OCI-M1 (cell line): ENCODE measurements around the gene ZDHHC16.
"Not testable (repeated sequence)": the region's sequence is repeated elsewhere in the genome, so short reads cannot be mapped to it uniquely, and the experiment has no call there.

Experiments
- DNase-seq: peaks from one replicate; lab custom pipeline; 2025; lab: John Stamatoyannopoulos, UW

Gene ZDHHC16

DNA sequence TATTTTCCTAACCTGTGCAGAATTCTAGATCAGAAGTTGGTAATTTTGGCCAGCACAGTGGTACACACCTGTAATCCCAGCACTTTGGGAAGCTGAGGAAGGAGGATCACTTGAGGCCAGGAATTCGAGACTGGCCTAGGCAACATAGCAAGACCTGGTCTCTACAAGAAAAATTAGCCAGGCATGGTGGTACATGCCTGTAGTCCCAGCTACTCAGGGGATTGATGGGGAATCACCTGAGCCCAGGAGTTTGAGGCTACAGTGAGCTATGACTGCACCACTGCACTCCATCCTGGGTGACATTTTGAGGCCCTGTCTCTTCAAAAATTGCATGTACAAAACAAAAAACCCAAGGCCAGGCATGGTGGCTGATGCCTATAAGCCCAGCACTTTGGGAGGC is 11.4 kb upstream of the ZDHHC16 start:
- DNase-seq = no peak

DNA sequence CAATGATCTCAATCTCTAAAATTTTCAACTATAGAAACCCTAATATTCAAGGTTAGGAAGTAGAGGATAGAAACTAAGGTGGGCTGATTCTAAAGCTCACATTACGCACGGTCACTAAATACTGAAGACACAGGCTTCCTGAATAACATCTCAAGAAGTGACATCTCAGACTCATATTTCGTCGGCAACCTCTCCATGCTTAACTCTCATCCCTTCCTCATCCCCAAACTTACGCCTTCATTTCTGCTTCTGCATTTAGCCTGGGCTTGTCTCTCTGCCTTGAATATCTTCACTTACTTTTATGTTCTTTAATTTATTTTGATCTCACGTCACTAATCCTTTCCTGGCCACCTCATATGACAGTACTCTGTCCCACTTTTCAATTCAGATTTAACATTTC is 10.8 kb upstream of the ZDHHC16 start:
- DNase-seq = no peak

DNA sequence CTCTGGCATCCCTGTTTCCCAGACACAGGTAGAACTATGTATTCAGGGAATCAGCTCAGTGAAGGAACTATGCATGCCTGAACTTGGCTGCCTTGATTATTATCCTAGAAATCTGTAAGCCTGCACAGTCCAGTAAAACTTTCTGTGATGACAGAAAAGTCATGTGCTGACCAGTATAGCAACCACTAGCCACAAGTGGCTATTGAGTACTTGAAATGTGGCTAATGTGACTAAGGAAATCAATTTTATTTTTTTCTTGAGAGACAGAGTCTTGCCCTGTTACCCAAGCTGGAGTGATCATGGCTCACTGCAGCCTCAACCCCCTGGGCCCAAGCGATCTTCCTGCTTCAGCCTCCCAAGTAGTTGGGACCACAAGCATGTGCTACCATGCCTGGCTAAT is 3.7 kb upstream of the ZDHHC16 start:
- no peak for DNase-seq

DNA sequence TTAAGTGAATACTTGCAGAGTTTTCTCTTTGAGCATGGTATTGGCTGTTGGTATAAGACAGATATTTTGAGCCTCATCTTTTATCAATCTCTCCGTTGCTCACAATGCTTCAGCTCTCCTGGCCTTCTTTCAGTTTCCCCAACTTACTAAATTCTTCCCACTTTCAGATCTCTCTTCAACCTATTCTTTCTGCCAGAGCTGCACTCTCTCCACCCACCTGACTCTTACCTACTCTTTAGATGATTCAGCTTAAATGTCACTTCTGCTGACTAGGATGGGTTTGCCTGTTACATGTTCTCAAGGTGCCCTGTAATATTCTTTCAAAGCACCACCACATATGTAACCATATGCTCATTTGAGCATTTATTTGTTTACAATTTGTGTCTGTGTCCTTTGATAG is 1.8 kb upstream of the ZDHHC16 start:
- DNase-seq = no peak

DNA sequence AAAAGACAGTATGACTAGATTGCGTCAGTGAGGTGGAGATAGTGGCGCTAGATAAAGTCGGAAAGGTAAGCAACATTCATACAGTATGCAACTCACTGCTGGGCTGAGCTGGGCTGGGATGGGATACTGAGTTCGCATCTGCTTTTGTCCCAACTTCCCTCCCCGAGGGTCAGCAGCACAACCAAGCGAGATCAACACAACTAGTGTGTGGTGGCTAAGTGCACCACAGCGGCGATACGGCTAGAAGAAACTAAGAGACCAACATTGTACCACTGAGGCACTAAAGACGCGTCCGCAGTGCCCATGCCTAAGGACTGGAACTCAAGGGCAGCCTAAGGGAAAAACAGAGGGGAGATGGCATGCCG is 636 bp upstream of the ZDHHC16 start:
- no peak for DNase-seq

DNA sequence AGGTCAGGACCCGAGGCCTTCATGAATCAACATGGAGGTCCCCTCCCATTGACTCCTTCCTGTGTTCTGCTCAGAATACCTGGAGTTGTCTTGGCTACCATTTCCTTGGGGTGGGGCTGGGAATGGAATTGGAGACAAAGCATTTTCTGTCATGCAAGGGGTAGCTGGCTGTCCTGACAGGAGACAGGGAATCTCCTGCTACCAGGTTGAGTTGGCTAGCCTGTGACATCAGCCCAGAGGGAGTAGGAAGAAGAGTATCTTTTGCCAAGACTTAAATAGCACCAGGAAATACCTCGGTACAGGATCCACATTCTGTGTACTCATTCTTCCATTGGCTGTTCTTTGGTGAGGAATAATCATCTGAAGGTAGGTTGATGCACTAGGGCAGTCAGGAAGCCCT is 4.9 kb downstream of the ZDHHC16 start:
- no peak for DNase-seq

DNA sequence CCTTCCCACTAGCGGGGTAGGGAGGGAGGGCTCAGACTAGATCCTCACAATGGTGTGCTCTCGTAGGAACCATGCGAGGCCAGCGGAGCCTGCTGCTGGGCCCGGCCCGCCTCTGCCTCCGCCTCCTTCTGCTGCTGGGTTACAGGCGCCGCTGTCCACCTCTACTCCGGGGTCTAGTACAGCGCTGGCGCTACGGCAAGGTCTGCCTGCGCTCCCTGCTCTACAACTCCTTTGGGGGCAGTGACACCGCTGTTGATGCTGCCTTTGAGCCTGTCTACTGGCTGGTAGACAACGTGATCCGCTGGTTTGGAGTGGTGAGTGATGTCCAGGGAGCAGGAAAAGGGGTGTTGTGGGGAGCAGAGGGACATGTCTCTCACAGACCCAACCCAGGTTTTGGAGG is 5.6 kb downstream of the ZDHHC16 start:
- no peak for DNase-seq

DNA sequence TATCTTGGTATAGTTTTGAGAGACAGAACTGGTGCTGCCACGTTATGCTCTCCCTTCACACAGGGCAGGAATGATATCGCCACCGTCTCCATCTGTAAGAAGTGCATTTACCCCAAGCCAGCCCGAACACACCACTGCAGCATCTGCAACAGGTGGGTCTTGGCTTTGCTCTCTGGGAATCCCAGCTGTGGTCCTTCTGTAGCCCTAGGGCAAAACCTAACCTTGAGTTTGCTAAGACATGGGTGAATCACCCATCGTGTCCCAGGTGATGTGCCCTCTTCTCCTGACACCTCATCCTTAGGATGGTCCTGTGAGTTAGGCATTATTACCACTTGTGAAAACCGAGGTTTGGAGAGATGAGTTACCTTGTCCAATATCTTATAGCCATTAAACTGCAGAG is 6.4 kb downstream of the ZDHHC16 start:
- DNase-seq = no peak

DNA sequence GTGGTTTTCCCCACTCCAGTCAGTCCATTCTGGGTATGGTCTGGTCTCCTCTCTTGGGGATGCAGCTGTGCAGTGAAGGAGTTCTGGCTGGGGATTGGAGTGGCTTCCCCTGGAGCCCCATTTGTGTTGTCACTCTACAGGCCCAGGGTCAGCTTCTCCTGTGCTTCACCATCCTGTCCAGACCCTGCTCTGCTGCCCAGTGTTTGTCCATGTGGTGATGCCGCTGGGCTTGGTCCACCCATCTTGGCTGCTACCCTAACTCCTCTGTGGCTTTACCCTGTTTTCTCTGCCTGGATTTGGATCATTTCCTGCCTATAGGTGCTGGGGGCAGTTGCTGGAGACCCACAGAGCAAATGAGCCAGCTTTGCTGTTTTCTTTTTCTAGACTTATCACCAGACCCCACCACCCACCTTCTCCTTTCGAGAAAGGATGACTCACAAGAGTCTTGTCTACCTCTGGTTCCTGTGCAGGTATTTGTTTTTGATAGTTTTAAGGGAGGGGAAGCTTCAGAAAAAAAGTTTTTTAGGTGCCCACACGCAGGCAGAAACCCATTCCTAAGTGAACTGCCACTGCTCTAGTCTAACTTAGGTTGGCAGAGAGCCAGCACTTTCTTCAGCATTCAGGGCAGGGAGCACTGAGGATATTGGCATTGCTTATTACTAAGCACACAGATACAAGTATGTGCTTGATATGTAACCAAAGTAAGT is 8.5 kb downstream of the ZDHHC16 start:
- peak; percentile 17 for DNase-seq

DNA sequence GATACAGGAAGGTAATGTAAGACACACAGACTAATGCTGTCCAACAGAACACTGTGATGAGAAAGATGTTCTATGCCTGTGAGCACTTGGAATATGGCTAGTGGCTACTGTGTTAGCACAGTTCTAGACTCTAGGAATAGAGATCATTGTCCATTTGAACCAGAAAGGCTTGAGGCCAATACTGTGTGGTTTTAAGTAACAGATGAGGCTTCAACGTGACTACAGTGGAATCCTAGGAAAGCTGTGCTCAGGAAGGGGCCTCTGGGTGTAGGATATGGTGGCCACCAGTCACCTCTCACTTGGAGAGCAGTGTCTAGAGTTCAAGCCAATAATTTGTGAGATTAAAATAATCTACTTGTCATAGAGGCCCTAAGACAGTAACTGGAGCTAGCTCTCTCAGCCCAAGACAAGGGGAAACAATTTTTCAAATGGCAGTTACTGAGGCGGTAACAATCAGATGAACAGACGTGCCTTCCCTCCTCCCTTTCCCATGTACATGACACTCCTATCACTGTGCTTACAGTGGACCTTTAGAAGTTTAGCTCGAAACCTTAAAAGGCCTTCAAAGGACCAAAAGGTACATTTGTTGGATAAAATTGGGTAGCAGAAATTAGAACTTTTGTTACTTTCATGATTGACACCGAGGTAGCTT is 10.2 kb downstream of the ZDHHC16 start:
- no peak for DNase-seq

DNA sequence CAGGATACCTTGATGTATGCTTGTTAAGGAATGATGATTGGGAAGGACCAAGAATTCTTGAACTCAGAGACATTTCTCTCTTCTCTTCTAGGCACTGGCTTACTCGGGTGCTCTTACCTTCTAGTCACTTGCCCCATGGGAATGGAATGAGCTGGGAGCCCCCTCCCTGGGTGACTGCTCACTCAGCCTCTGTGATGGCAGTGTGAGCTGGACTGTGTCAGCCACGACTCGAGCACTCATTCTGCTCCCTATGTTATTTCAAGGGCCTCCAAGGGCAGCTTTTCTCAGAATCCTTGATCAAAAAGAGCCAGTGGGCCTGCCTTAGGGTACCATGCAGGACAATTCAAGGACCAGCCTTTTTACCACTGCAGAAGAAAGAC is 10.7 kb downstream of the ZDHHC16 start:
- DNase-seq = no peak

DNA sequence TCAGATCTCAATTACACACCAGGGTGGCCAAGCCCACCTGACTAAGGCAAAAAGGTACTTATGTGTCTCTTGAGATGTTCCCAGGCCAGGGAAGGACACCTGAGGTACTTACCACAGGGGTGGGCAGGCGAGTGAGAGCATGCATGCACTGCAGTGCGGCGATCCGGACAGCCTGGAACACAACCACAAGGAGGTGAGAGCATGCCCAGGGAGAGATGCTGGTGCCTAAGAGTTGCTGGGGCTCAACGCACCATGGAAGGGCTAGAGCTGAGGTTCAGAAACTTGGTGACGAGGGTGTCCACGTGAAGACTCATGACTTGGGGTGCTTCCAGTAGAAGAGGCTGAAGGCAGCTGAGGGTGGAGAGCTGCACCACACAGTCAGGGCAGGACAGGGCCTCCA is 13.1 kb downstream of the ZDHHC16 start:
- DNase-seq = no peak

DNA sequence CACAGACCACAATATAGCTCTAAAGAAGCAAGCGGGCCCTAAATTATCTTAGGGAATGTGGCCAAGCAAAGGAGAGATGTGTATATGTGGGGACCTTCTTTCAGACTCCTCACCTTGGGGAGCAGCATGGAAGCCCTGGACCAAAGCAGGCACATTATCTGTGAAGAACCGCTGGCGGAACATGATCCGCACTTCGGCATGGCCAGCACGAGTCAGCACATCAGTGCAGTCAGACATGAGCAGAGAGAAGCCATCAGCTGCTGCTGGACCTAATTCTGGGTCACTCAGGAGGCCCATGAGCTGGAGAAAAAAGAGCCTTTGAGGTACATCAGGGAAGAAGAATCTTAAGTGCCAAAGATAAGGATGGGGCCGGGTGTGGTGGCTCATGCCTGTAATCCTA is 14.0 kb downstream of the ZDHHC16 start:
- no peak for DNase-seq

DNA sequence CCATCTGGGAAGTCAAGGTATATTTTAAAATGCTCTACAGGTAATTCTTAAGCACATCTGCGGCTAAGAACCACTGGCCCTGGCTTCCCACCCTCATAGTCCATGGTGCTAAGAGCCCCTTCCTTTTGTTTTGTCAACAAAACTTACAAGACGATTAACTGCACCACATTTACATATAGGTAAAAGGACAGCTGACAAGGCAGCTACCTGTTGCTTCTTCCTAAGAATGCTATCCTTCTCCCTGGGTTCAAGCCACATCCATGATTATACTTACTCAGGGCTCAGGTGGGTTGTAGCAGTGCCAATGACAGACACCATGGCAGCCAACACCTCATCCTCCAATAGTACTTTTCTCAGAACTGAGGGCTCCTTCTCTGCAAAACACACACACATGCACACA is 16.3 kb downstream of the ZDHHC16 start:
- DNase-seq = no peak

DNA sequence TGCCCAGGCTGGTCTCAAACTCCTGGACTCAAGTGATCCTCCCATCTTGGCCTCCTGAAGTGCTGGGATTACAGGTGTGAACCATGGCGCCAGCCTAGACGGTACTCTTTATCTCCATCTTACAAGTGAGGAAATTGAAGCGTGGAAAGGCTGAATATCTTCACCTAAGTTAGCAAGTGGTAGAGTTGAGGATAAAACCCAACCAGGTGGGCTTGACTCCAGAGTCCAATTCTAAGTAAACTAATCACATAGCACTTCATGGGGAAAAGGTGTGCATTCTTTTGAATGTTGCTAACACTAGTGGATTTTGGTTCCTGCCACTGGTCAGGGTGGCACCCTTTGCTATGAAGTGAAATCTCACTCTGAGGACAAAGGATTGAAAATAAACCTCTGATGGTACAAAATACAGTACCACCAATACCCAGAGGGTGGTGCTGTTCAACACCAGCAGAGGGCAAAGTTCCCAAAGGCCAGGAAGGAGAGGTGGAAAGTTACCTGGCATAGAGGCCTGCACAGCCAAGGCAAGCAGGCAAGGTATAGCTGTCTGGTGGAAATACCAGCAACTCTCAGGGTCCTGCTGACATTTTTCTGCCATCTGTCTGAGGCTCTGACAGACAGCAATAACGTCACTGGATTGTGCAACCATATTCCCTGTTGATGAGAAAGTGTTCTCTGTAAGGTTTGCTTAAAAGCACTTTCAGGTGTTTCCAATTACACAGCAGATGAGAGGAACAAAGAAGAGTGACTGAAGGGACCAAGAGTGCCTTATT is 17.6 kb downstream of the ZDHHC16 start:
- peak; percentile 73 for DNase-seq

DNA sequence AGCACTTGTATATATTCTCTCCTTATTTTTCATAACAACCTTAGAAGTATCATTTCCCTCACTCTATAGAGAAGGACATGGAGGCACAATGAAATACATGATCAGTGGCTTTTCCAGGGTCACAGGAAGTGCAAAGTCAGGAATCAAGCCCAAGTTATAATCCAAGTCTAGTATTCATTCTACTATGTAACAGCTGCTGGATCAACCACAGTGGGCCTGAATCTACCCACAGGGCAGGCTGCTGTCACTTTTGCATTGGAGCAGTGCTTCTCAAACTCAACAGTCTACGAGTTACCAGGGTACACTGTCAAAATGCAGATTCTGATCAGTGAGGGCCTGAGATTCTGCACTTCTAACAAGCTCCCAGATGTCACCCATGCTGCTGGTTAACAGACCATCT is 18.3 kb downstream of the ZDHHC16 start:
- DNase-seq = no peak

DNA sequence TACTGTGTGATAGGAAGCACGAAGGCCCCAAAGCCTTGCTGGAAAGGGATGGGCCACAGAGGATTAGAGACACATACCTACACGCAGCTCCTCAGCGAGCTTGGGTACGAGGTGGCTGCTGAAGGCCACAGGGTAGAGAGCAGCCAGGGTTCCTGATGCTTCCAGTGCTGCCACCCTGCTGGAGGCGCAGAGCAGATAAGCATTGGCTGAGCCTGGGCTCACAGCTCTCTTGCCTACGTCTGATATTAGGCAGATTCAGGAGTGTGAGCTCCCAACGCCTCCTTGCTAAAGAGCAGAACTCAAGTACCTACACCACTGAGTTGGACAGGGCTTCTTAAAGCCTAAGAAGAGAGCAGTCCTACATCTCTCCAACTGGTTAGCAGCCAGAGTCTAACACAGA is 20.0 kb downstream of the ZDHHC16 start:
- DNase-seq = no peak

DNA sequence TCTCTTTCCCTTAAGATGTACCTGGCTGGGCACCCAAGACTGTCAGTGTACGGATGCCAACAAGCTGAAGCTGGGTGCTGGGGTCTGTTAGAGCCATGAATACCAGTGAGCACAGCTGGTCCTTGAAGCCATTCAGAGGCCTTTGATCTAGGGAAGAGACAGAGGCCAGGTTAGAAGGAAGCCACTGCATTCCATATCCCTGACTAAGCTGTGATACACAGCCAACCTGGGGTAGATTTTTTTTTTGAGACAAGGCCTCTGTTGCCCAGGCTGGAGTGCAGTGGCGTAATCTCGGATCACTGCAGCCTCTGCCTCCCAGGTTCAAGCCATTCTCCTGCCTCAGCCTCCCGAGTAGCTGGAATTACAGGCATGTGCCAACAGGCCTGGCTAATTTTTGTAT is 20.8 kb downstream of the ZDHHC16 start:
- DNase-seq = no peak

DNA sequence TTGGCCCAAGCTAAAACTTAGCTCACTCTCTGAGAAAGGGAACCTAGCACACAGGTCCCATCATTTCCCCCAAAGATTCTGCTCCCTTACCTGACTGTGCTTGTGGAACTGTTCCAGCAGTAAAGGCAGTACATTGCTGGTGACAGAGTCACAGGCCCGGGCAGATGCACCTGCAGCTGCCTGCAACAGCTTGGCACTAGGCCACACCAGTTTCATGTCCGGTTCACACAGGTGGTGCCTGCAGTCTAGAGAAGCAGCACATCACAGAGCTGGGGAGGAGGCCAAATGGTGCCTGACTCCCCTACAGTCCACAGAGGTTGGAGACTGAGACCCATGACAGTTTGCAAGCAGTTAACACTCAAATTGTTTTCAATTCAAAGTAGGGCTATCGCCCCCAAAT is 22.2 kb downstream of the ZDHHC16 start:
- no peak for DNase-seq

DNA sequence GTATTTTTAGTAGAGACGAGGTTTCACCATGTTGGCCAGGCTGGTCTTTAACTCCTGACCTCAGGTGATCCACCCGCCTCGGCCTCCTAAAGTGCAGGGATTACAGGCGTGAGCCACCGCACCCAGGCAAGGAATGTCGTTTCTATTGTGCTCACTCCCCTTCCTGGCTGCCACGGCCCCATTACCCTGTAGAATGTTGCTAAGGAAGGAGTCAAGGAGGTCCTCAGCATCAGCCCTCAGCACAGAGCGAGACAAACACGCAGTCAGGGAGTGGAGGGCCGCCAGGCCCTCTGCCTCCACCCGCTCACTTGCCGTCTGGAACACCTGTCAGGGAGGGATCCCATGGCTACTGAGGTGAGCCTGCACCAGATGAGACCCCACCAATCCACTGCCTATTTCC is 22.8 kb downstream of the ZDHHC16 start:
- not testable (repeated sequence) for DNase-seq

DNA sequence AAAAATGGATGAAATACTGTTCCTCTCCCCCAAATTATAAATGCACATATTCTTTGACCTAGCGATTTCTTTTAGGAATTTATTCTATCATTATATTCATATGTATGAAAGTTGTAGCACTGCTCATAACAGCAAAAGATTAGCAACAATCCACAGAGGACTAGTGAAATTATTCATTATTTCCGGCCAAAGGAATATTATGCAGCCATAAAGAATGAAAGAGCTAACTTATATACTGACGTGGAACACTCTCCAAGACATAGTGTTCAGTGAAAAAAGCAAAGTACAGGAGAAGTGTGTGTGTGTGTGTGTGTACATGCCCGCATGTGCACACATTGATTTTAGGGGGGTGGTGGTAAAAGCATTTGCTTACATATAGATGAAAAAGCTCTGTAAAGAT is 28.9 kb downstream of the ZDHHC16 start:
- DNase-seq = no peak

DNA sequence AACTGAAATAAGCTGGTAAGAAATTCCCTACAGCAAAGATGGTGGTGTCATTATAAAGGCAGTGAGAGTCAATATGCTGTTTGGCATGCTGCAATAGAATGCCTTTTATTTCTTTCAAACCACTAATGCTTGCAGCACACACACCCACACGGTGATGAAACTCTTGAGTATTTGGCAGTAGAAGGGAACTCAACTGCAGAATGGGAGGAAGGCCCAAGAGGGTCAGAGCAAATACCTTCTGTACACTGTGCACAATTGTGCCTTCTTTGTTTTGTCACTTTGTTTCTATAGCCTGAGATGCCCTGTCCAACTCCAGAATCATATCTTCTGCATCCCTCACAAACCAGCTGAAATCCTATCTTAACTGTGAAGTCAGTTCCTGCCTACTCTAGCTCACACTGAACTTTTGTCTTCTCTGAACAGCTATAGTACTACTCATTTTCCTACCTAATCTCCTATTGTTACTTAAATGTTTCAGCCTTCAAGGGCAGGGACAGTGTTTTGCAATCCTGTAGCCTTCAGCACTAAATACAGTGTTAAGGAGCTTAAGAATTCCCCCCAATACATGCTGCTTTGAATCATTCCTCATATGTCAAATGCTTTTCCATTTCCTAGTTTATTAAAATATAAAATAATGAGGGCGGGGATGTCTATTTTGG is 30.1 kb downstream of the ZDHHC16 start:
- no peak for DNase-seq

DNA sequence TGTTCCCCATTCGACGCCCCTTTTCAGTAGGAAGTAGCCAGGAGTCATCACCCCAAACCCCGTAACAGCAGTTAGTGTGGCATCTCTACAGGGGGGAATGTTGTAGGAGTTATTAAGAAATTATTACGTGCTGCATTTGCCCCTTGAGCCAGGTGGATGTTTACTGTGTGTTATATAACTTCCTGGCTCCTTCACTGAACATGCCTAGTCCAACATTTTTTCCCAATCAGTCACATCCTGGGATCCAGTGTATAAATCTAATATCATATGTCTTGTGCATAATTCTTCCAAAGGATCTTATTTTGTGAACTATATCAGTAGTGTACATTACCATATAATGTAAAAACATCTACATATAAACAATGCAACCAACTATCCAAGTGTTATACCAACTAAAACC is 33.4 kb downstream of the ZDHHC16 start:
- DNase-seq = not testable (repeated sequence)
